HG03108 (cell line): ENCODE measurements around the gene MDP1.
"Not testable (repeated sequence)": the region's sequence is repeated elsewhere in the genome, so short reads cannot be mapped to it uniquely, and the experiment has no call there.

Experiments used
- ATAC-seq: cut with Tn5 transposase; IDR thresholded peaks from one replicate; pipeline ENCODE4 v1.9.1; 2021; ENCODE audit warnings: moderate library complexity; ENCODE audit not compliant: unreplicated experiment

Gene MDP1

DNA sequence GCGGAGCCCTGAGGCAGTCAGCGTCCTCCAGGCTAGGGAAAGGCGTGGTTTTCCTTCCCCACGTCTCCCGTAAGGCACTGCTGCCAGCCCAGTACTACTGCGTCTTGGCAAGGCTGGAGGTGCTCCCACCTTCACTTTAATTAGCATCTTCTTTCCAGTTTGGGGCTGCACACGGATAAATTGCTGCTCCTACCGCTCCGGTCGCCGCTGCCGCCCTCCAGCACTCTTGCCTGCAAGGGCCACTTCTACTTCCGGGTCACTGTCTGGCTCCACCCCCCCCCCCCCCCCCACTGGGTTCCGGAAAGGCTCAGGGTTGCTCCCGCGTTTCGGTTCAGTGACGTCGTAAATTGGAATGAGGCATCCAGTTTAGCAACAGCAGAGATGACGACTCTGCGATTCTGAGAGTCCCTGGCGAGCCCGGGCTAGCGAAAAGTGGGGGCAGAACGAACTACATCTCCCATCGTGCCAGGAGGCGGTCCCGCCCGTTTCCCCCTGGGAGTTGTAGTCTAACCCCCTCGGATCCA lies 16.3 kb upstream of the MDP1 start, which contains the start of gene NEDD8:
NEDD8 (minus strand) TSS at position 247 of the 524 bp plus-strand sequence; CDS start at position 147, 100 bp downstream.
- peak; percentile 74 for ATAC-seq

DNA sequence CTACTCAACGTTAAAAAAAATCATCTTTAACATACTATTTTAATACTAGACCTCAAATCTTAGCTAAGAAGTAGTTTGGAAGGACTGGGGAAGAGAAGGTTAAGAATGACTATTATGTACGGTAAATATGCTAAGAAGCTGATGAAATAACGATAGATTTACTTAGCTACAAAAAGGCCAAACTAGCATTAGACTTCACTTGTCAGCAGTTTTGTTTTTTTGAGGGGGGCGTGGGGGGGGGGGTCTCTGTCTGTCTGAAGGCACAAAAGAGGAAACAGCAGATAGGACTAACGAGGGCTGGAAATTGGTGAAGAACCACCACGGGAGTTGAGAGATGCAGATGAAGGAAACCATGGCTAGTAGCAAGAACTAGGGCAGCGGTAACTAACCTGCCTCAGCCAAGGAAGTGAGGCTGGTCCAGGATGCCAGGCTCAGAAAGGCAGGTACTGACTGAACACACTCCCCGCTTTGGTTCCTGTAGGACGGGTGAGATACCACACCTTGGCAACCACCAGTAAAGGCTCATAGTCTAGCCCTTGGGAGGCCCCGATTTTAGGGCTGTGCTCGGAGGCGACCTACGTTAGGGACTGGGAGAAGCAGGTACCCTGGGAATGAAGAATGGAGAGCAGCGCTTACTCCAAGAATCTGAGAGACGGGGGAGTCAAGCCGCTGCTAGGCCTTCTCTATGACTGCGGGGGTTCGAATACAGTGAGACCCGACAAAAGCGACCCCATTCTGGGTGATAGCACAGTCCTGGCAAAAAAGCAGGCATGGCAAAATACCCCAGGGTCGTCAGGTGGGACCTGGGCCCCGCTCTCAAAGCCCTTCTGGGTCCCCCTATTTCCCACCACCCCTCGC lies 15.6 kb upstream of the MDP1 start:
- ATAC-seq = no peak

DNA sequence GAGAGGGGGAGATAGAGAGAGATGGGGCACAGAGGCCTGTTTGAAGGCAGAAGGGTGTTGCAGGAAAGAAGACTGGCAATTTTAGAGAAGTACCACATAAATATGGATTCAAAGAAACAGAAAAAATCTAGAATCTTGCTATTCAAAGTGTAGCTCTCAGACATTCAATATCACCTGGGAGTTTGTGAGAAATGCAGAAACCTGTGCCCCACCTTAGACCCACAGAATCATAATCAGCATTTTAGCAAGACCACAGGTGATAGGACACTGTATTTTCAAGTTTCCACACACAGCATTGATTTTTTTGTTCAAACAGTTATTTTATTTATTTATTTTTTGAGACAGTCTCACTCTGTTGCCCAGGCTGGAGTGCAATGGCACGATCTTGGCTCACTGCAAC lies 13.0 kb upstream of the MDP1 start:
- ATAC-seq = no peak

DNA sequence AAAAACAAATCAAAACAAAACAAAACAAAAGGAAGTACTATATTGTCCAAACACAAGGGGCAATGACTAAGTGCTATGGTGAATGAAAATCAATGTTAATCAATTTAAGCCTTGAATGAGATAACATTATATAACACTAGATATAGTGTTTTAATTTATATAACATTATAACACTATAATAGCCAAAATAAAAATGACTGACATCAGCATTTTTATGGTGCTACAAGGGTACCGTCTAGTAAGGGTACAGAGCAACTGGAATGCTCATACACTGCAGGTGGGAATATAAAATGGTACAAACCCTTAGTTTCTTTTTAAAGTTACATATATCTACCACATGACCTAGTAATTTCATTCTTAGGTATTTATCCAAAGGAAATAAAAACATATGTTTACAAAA lies 10.6 kb upstream of the MDP1 start:
- no peak for ATAC-seq

DNA sequence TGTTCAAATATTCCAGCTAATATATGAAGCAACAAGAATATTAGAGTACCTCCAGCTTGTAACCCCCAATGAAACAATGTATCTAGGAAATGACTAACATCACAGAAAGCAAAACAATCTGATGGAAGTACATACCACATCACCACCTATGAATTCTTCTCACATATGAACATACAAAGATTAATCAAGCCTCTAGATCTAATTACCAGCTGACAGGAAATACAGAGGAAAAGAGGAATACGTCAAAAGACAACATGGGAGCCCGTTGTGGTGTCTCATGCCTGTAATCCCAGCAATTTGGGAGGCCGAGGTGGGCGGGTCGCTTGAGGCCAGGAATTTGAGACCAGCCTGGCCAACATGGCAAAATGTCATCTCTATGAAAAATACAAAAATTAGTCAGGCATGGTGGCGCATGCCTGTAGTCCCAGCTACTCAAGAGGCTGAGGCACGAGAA lies 8.8 kb upstream of the MDP1 start:
- ATAC-seq = no peak

DNA sequence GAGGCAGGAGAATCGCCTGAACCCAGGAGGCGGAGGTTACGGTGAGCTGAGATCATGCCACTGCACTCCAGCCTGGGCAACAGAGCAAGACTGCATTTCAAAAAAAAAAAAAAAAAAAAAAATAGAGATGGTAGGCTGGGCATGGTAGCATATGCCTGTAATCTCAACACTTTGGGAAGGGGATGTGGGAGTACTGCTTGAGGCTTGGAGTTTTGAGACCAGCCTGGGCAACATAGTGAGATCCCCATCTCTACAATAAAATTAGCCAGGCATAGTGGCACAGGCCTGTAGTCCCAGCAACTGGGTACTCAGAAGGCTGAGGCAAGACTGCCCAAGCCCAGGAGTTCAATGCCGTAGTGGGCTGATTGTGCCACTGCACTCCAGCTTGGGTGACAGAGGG lies 7.1 kb upstream of the MDP1 start:
- not testable (repeated sequence) for ATAC-seq

DNA sequence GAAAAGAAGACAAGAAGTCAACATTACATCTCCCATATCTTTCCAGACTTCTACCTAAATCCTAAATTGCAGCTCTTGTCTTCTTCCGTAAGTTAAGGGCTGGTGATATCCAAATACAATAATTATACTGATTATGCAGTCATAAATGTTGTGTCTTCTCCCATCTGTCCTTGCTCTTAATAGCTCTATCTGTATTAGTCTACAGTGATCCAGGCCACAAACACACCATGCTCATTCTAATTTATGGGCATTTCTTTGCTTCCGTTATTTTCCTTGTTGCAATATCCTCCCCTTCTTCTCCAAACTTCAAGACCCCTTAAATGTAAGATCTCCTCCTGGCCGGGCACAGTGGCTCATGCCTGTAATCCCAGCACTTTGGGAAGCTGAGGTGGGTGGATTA lies 3.7 kb upstream of the MDP1 start:
- no peak for ATAC-seq

DNA sequence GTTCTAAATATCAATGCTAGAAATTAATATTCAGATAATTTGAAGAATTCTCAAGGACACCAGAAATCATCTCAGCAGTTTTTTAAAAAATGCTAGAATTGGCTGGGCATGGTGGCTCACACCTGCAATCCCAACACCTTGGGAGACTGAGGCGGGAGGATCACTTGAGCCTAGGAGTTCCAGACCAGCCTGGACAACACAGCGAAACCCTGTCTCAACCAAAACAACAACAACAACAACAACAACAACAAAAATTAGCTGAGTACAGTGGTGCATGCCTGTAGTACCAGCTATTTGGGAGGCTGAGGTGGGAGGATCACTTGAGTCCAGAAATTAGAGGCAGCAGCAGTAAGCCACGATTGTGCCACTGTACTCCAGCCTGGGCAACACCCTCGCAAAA lies 3.2 kb upstream of the MDP1 start:
- no peak for ATAC-seq

DNA sequence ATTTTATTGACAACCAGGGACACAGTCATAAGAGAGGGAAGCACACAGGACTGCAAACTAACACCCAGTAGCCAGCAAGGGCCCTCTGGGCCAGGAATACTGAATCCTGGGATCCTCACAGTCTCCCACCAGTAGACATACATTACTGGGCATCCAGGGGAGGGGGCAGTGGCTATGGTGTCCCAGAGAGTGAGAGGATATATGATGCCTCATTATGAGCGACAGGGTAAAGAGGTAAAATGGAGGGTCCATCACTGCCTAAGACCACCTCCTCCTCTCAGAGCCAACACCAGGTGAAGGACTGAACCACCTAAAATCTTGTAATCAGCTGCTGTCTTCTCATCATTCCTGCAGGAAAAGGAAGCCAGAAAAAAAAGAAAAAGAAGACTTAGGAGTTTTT lies 1.0 kb upstream of the MDP1 start:
- ATAC-seq = not testable (repeated sequence)

DNA sequence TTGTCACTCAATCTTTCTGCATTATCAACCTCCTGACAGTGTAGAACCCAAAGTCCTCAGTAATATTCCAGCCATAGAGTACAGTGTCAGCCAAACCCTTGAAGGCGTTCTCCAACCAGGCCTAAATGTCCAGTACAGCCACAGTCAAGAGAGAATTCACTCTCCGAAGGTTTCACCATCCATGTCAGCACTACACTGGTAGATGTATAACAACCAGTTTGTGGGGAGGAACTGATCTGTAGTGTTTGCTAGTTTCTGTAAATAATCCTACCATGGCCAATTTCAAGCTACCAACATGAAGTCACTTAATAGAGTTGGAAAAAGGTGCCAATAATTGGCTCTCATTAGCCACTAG lies 456 bp upstream of the MDP1 start:
- no peak for ATAC-seq

DNA sequence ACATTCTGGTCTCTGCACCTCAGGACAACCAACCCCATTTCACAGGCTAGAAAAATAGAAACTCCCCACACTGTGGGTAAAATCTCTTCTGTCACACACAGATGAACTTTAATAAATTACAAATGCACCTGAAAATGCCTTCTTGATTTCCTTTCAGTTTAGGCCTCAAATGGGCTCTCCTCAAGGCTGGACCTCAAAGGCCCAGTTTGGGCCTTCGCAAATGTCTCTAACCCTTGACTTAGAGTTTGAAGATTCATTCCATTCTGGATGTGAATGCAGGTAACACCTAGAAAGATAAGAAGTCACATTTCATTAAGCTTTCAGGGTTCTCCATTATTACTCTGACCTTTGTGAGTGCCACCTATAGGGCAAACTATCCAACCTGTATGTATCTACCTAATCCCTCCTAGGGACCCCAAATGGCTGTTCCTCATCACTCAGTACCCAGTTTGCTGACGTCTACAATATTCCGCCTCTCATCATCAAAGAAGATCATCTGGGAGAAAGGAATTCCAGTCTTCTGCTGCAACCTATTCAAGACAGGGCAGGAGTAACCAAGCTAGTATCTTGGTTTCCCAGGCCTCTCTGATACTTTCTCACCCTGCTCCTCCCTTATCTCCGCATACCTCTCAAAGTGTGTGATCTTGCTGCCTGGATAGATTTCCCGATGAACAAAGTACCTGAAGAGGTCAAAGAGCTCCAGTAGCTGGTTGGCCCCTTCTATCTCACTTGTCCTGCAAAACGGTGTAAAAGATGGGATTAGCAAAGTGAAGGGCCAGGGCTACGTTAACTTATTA lies 1.8 kb downstream of the MDP1 start:
- ATAC-seq = no peak

DNA sequence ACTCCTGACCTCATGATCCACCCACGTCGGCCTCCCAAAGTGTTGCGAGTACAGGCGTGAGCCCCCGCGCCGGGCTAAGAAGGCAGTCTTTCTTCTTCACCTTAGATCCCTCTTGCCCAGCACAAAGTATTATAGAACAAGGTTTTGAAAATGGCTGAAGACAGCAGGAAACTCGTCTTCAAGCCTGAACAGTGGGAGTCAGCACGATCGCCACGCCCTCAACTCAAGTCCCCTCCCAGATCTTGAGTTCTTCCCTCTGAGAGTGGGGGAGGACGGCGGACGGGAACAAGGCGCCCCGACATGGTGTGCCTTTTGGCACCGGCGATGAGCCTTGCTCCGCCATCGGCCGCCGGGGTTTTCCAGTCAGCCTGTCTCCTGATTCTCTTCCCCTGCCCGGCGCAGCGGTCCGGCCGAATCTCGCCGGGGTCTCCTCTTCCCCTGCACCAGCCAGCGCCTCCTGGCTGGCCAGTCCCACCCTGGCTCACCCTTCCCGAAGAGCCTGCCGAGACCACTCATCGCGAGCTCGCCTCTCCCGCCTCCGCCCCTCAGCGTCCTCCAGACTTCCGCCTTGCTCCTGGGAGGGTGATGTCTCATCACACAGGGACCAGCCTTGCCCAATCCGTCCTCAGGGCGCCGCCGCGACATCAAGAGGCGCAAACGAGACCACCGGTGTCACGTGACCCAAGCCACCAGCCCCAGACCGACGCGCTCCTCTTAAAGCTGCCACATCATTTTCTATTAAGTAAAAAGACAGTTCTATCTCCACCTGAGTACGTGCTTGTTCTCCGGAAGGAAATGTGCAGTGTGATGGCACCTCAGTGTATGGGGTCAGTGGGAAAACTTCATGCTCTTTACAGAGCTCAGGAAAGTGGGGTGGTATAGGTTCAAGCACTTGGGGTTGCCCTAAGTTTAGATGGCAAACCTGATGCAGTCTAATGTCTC lies 2.7 kb downstream of the MDP1 start, which contains the start of gene CHMP4A:
CHMP4A (minus strand) TSS at position 565 of the 942 bp plus-strand sequence; CDS start at position 516, 49 bp downstream.
- peak; percentile 80 for ATAC-seq

DNA sequence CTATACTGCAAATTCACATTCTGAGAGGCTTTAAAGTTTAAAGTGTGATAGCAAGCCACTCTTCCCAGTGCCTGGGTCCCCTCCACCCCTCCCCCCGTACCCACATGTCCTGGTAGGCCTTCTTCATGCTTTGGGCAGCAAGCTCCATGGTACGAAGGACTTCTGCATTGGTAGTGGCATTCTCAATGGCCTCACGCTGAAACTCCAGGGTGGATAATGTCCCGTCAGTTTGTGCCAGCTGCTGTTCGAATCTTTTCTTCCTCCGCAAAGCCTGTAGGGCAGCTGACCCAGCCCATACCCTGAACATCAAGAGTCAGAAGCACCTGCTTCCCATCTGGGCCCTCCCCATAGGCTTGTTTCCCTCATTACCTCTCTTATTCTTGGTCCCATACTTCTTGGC lies 4.6 kb downstream of the MDP1 start:
- ATAC-seq = no peak

DNA sequence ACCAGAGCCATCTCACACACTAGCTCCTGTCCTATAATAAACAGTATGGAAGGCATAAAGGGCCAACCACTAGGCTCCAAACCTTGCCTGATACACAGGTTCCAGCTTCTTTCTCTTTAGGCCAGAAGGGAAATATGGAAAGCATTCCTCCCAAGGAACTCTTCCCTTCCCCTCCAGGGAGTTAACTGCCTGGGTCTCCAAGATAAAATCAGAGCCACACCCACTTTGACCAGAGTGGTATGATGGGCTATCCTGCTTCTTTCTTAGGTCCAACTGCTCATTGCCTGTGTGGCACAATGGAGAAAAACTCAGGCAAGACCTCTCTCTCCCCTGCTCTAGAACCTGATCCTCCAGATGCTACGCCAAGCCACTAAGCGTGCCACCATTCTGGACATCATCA lies 8.2 kb downstream of the MDP1 start:
- ATAC-seq = no peak

DNA sequence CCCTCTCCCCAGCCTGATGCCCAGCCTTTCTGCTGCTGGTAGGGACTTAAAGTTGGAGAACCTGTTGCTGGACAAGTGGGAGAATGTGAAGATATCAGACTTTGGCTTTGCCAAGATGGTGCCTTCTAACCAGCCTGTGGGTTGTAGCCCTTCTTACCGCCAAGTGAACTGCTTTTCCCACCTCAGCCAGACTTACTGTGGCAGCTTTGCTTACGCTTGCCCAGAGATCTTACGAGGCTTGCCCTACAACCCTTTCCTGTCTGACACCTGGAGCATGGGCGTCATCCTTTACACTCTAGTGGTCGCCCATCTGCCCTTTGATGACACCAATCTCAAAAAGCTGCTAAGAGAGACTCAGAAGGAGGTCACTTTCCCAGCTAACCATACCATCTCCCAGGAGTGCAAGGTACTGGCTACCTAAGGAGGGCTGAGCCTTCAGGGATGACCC lies 8.7 kb downstream of the MDP1 start:
- ATAC-seq = no peak

DNA sequence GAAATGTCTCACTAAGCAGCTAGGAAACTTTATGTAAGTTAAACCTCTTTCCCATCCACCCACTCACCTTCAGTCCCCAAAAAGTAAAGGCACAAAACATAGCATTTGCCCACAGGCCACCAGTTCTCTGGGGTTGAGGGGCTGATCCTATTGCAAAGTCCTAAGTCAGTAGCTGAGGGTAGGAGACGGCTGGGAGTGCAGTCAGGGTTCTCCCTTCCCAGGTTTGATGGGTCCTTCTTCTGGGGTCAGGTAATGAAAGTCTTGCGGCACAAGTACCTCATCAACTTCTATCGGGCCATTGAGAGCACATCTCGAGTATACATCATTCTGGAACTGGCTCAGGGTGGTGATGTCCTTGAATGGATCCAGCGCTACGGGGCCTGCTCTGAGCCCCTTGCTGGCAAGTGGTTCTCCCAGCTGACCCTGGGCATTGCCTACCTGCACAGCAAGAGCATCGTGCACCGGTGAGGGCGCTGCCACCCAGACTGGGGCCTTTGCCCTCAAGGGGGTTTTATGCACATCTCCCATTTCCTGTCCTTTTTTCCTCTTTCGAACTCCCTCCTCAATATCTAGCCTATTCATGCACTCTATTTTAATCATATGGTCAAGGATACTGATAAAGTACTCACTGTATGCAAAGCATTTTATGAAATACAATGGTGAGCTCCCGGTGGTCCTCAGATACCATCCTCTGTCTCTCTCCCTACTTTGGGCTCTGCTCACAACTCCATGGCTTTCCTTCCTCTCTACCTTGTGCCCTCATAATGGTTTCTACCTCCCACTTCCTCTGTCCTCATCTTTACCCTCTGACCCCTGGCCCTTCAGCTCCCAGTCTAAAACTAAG lies 9.4 kb downstream of the MDP1 start:
- no peak for ATAC-seq

DNA sequence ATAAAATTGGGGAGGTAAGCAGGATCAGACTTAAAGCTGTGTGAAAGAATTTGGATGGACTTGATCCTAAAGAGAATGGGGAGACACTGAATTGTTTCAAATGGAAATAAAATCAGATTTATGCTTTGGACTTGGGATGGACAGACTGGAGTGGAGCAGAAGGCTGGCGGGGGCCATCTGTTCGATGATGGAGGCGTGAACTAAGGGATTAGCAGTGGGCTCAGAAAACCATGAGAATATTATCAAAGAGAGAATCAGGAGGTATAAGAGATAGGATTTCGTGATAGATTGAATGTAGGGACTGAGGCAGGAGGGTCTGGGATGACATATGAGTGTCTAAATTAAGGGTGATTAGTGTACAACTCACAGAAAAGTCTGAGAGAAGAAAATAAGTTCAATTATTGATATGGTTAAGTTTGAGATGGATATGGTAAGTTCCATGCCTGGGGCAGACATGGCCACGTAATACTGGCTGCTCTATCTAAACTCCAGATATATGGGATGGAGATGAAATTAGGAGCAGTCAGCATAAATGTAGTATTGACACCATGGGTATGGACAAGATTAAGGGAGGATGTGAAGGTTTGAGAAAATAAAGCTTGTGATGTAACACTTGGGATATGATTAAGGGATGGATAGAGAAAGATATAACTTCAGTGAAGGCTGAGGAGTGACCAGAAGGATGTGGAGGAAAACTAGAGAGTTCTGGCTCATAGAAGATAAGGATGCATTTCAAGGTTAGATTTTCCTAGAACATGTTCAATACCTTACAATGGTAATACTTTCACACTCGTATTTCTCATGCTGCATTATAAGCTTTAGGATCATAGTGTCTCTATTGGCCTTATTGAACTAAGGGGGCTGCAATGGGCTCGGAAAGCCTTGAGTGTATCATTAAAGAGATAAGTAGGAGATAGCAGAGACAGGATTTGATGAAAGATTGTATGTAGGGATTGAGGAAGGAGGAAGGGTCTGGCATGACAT lies 11.4 kb downstream of the MDP1 start:
- ATAC-seq = no peak

DNA sequence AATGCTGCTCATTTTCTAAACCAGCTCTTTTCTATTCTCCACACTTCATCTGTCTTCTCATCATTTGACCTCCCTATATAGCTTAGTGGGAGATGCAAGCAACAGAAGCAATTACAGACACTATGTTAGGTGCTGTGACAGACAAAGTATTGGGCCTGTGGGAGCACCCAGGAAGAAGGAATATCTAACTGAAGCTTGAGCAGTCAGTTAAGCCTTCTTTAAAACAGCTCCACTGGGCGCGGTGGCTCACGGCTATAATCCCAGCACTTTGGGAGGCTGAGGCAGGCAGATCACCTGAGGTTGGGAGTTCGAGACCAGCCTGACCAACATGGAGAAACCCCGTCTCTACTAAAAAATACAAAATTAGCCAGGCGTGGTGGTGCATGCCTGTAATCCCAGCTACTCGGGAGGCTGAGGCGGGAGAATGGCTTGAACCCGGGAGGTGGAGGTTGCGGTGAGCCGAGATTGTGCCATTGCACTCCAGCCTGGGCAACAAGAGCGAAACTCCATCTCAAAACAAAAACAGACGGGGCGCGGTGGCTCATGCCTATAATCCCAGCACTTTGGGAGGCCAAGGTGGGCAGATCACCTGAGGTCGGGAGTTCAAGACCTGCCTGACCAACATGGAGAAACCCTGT lies 12.5 kb downstream of the MDP1 start:
- not testable (repeated sequence) for ATAC-seq
